ENCODE results near the gene DUSP15. TPM values are rescaled to one million over a fixed set of nuclear protein-coding genes. Genes with fewer than 3 reads are reported as not detected.

Gene DUSP15
- total RNA-seq, 1 donor from 2014 or later, result 2.5 TPM

- intact Hi-C loops (cut with DNase I), result no loop called here
- no peak for DNase-seq
- ATAC-seq (ENCODE audit: poor library complexity), result no peak
Measured at GRCh38 chr20:31862506-31862905, 7.8 kb downstream of the DUSP15 start.

GRCh38 chr20:31862157-31862470, 8.2 kb downstream of the DUSP15 start:
- intact Hi-C loops (cut with DNase I), result no loop called here
- ATAC-seq (ENCODE audit: poor library complexity), result no peak
- DNase-seq, result no peak

- DNase-seq, result peak; percentile 72
Measured at GRCh38 chr20:31861385-31862156, 8.8 kb downstream of the DUSP15 start.

GRCh38 chr20:31861135-31861384, 9.3 kb downstream of the DUSP15 start:
- ATAC-seq (ENCODE audit: poor library complexity) (peak; percentile 52), DNase-seq (no peak)
- intact Hi-C loops (cut with DNase I), result no loop called here

More at GRCh38 chr20:31861385-31862156, 8.8 kb downstream of the DUSP15 start:
- peak; percentile 76 for ATAC-seq (ENCODE audit: poor library complexity)
- intact Hi-C loops (cut with DNase I), result no loop called here

- intact Hi-C loops (cut with DNase I), result no loop called here
- DNase-seq (no peak), ATAC-seq (ENCODE audit: poor library complexity) (peak; percentile 70)
Measured at GRCh38 chr20:31860390-31861134, 9.8 kb downstream of the DUSP15 start.

GRCh38 chr20:31859998-31860380, 10.3 kb downstream of the DUSP15 start:
- no peak for ATAC-seq (ENCODE audit: poor library complexity)

GRCh38 chr20:31859266-31859997, 10.9 kb downstream of the DUSP15 start:
- no peak for DNase-seq
- intact Hi-C loops (cut with DNase I), result loop anchor here (10.0 kb wide), 2 partner anchors 175 to 225 kb away; no protein-coding TSS in a partner anchor
- ATAC-seq (ENCODE audit: poor library complexity), result no peak

More at GRCh38 chr20:31859998-31860380, 10.3 kb downstream of the DUSP15 start:
- no peak for DNase-seq
- intact Hi-C loops (cut with DNase I), result loop anchor here (10.0 kb wide), 2 partner anchors 175 to 225 kb away; no protein-coding TSS in a partner anchor

- no peak for ATAC-seq (ENCODE audit: poor library complexity)
- intact Hi-C loops (cut with DNase I), result loop anchor here (10.0 kb wide), 2 partner anchors 176 to 226 kb away; no protein-coding TSS in a partner anchor
- no peak for DNase-seq
Measured at GRCh38 chr20:31858760-31859083, 11.6 kb downstream of the DUSP15 start.

GRCh38 chr20:31857861-31858759, 12.2 kb downstream of the DUSP15 start:
- DNase-seq (no peak), ATAC-seq (ENCODE audit: poor library complexity) (no peak)
- intact Hi-C loops (cut with DNase I), result loop anchor here (10.0 kb wide), 2 partner anchors 177 to 227 kb away; no protein-coding TSS in a partner anchor

GRCh38 chr20:31856516-31856915, 13.8 kb downstream of the DUSP15 start:
- no peak for DNase-seq
- intact Hi-C loops (cut with DNase I), result loop anchor here (10.0 kb wide), 2 partner anchors 178 to 228 kb away; no protein-coding TSS in a partner anchor
- ATAC-seq (ENCODE audit: poor library complexity), result no peak

- intact Hi-C loops (cut with DNase I), result loop anchor here (5.0 to 10.0 kb wide), 3 partner anchors 99 to 231 kb away; partner anchors contain the start of gene PDRG1
- ATAC-seq (ENCODE audit: poor library complexity), result no peak
- DNase-seq, result no peak
Measured at GRCh38 chr20:31853481-31853880, 16.8 kb downstream of the DUSP15 start.

GRCh38 chr20:31851240-31851955, 18.9 kb downstream of the DUSP15 start:
- no peak for DNase-seq
- ATAC-seq (ENCODE audit: poor library complexity), result no peak
- intact Hi-C loops (cut with DNase I), result loop anchor here (5.0 to 10.0 kb wide), 3 partner anchors 101 to 233 kb away; partner anchors contain the start of gene PDRG1

GRCh38 chr20:31849306-31849930, 20.9 kb downstream of the DUSP15 start:
- ATAC-seq (ENCODE audit: poor library complexity) (no peak), DNase-seq (no peak)
- intact Hi-C loops (cut with DNase I), result no loop called here

- intact Hi-C loops (cut with DNase I), result no loop called here
- no peak for ATAC-seq (ENCODE audit: poor library complexity)
- DNase-seq, result no peak
Measured at GRCh38 chr20:31848088-31848999, 22.0 kb downstream of the DUSP15 start.

- no peak for DNase-seq
- ATAC-seq (ENCODE audit: poor library complexity), result no peak
- intact Hi-C loops (cut with DNase I), result no loop called here
Measured at GRCh38 chr20:31846793-31847138, 23.6 kb downstream of the DUSP15 start.

GRCh38 chr20:31845300-31845863, 24.9 kb downstream of the DUSP15 start, which contains the start of gene FOXS1:
FOXS1 (minus strand) TSS chr20:31845604; CDS start chr20:31845542, 62 bp downstream.
- DNase-seq (no peak), ATAC-seq (ENCODE audit: poor library complexity) (peak; percentile 57)
- intact Hi-C loops (cut with DNase I), result no loop called here
